Measurements from ENCODE around the gene SHBG.

DNA sequence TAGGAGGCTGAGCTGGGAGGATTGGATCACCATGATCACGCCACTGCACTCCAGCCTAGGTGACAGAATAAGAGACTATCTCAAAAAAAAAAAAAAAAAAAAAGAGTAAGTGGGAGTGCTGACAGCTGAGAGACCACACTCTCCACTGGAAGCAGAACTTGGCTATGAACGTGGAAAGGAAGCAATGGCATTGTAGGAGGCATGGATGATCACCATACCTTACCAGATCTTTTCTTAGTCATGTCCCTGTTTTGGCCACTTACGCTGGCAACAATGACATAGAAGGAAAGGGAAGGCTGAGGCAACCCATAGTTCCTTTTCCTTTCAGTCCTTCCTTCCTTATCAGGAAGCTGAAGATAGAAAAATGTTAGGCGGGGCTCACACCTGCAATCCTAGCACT, 17.1 kb downstream of the SHBG start:
- TF ChIP-seq, protein P1, sequence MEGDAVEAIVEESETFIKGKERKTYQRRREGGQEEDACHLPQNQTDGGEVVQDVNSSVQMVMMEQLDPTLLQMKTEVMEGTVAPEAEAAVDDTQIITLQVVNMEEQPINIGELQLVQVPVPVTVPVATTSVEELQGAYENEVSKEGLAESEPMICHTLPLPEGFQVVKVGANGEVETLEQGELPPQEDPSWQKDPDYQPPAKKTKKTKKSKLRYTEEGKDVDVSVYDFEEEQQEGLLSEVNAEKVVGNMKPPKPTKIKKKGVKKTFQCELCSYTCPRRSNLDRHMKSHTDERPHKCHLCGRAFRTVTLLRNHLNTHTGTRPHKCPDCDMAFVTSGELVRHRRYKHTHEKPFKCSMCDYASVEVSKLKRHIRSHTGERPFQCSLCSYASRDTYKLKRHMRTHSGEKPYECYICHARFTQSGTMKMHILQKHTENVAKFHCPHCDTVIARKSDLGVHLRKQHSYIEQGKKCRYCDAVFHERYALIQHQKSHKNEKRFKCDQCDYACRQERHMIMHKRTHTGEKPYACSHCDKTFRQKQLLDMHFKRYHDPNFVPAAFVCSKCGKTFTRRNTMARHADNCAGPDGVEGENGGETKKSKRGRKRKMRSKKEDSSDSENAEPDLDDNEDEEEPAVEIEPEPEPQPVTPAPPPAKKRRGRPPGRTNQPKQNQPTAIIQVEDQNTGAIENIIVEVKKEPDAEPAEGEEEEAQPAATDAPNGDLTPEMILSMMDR (IDR thresholded peaks at IDR 0.05; ENCODE audit: insufficient read depth, low read length, poor library complexity, severe bottlenecking), result no peak
- TF ChIP-seq EZH2phosphoT487 (conservative IDR thresholded peaks at IDR 0.05; ENCODE audit: low read length), result no peak

Data from SU-DHL-6 (cell line).